SU-DHL-6 (cell line): ENCODE measurements around the gene COX7B.
"Not testable (repeated sequence)": the region's sequence is repeated elsewhere in the genome, so short reads cannot be mapped to it uniquely, and the experiment has no call there.

Experiments
- H2AFZ ChIP-seq: fragments of 200-600 bp; sonication (generic); 2 replicates; pipeline ENCODE4 v1.6.1; 2014; ENCODE audit warnings: low read depth, mild to moderate bottlenecking, moderate library complexity, mixed read lengths, antibody characterized with exemption, low read length; ENCODE audit not compliant: severe bottlenecking
- H3F3A ChIP-seq: fragments of 200-600 bp; shearing (Covaris generic); 2 replicates; pipeline ENCODE4 v1.6.0; 2016; ENCODE audit warnings: antibody characterized with exemption, mild to moderate bottlenecking; ENCODE audit not compliant: insufficient read depth
- H3K27ac ChIP-seq: fragments of 200-600 bp; sonication (generic); 2 replicates; pipeline ENCODE4 v1.5.1; 2016; ENCODE audit warnings: low read depth, mild to moderate bottlenecking, low read length, moderate library complexity, mixed read lengths
- H3K27me3 ChIP-seq: fragments of 200-600 bp; sonication (generic), shearing (Covaris generic); 2 replicates; pipeline ENCODE4 v1.6.0; 2014; ENCODE audit warnings: mild to moderate bottlenecking, low read length
- H3K36me3 ChIP-seq: fragments of 200-600 bp; sonication (generic); 2 replicates; pipeline ENCODE4 v1.6.1; 2014; ENCODE audit warnings: mild to moderate bottlenecking, low read length, mixed read lengths
- H3K4me2 ChIP-seq: fragments of 300-600, 200-600 bp; shearing (Covaris generic), sonication (generic); 2 replicates; pipeline ENCODE4 v1.6.0; 2014; ENCODE audit warnings: low read length, low read depth, mild to moderate bottlenecking; ENCODE audit not compliant: poor library complexity, severe bottlenecking
- H3K4me3 ChIP-seq: fragments of 200-600 bp; sonication (generic); 2 replicates; pipeline ENCODE4 v1.5.1; 2014; ENCODE audit warnings: antibody characterized with exemption, low read length, mild to moderate bottlenecking, mixed read lengths; ENCODE audit not compliant: insufficient read depth, poor library complexity, severe bottlenecking
- H3K79me2 ChIP-seq: fragments of 200-600 bp; sonication (generic); 2 replicates; pipeline ENCODE4 v1.6.1; 2014; ENCODE audit warnings: mild to moderate bottlenecking, low read length, moderate library complexity; ENCODE audit not compliant: insufficient read depth
- H3K9ac ChIP-seq: fragments of 200-600 bp; sonication (generic); 2 replicates; pipeline ENCODE4 v1.7.0; 2014; ENCODE audit warnings: mild to moderate bottlenecking, low read length
- H3K9me2 ChIP-seq: fragments of 200-600 bp; sonication (generic); replicated peaks from 2 replicates; pipeline ENCODE4 v1.6.1; 2014; ENCODE audit warnings: low read length; ENCODE audit not compliant: insufficient read depth
- H3K9me3 ChIP-seq: fragments of 200-600 bp; sonication (generic); 2 replicates; pipeline ENCODE4 v1.6.1; 2014; ENCODE audit warnings: low read length, mixed read lengths; ENCODE audit not compliant: insufficient read depth
- H4K20me1 ChIP-seq: fragments of 200-600 bp; sonication (generic); 2 replicates; pipeline ENCODE4 v1.6.1; 2014; ENCODE audit warnings: low read depth, mild to moderate bottlenecking, antibody characterized with exemption, low read length, moderate library complexity, mixed read lengths
- CTCF ChIP-seq: fragments of 200-600 bp; sonication (generic); IDR thresholded peaks from one replicate; pipeline ENCODE4 v1.5.1; 2017; ENCODE audit warnings: antibody characterized with exemption, mild to moderate bottlenecking, low read length, moderate library complexity; ENCODE audit not compliant: insufficient read depth, poor library complexity, severe bottlenecking
- EZH2phosphoT487 ChIP-seq: fragments of 200-600 bp; sonication (generic), shearing (Covaris generic); conservative IDR thresholded peaks from 2 replicates; pipeline ENCODE4 v1.6.1; 2018; ENCODE audit warnings: mild to moderate bottlenecking, antibody characterized with exemption, low read length, moderate library complexity, mixed read lengths

The COX7B gene

GRCh38 chrX:77899081-77899828 lies at the start of gene COX7B:
Gene COX7B (plus strand): TSS chrX:77899468. CDS start chrX:77899554, 86 bp downstream.
- H3K9me3 ChIP-seq = no peaks in the 10 kb centered on the region
- no peaks in the 10 kb centered on the region for H3K9me2 ChIP-seq
- peak within 1 kb of the TSS; percentile 79 for H3K4me3 ChIP-seq
- H3K4me2 ChIP-seq = peak within 1 kb of the TSS; percentile 95
- H3K27me3 ChIP-seq = no peaks in the 10 kb centered on the region
- H3K27ac ChIP-seq = peak within 1 kb of the TSS; percentile 79
- peak within 1 kb of the TSS; percentile 80 for H3K9ac ChIP-seq
- TF ChIP-seq EZH2phosphoT487 (no peak), CTCF (no peak)
- peaks cover 40% of the 10 kb centered on the region for H3K79me2 ChIP-seq
- H3F3A ChIP-seq = peaks cover 11% of the 10 kb centered on the region; the same call in 1 of the 2 replicates
- H2AFZ ChIP-seq = peak within 1 kb of the TSS; percentile 56
- no peaks in the 10 kb centered on the region for H4K20me1 ChIP-seq
- H3K36me3 ChIP-seq = 0 out of 2 replicates have a peak, but pooled peaks cover 7% of the 10 kb centered on the region

- Histone ChIP-seq H3K9me3 (no peaks in the 10 kb centered on the region), H3K4me2 (no peak overlapping the region), H3K9me2 (no peaks in the 10 kb centered on the region), H4K20me1 (no peaks in the 10 kb centered on the region), H3K9ac (no peak overlapping the region), H3K27ac (no peak overlapping the region), H3F3A (no peaks in the 10 kb centered on the region), H3K4me3 (no peak overlapping the region), H3K27me3 (no peaks in the 10 kb centered on the region), H2AFZ (no peak overlapping the region), H3K79me2 (peaks cover 6% of the 10 kb centered on the region; the same call in 1 of the 2 replicates), H3K36me3 (peaks cover 7% of the 10 kb centered on the region; the same call in 1 of the 2 replicates)
- TF ChIP-seq EZH2phosphoT487 = no peak
- TF ChIP-seq CTCF = no peak
Observed at GRCh38 chrX:77875372-77875771, 23.9 kb upstream of the COX7B start.

- not testable (repeated sequence) for H3K27me3 ChIP-seq, H4K20me1 ChIP-seq, H3F3A ChIP-seq, H3K4me2 ChIP-seq, H3K36me3 ChIP-seq, H3K9ac ChIP-seq, H3K9me3 ChIP-seq, H3K9me2 ChIP-seq, H3K4me3 ChIP-seq, H2AFZ ChIP-seq, H3K27ac ChIP-seq
- peaks cover 12% of the 10 kb centered on the region; the same call in 1 of the 2 replicates for H3K79me2 ChIP-seq
Observed at GRCh38 chrX:77881418-77881817, 17.9 kb upstream of the COX7B start.

GRCh38 chrX:77892887-77893286 lies 6.4 kb upstream of the COX7B start:
- H4K20me1 ChIP-seq = no peaks in the 10 kb centered on the region
- no peak overlapping the region for H3K9ac ChIP-seq
- H3K9me3 ChIP-seq = no peaks in the 10 kb centered on the region
- no peak for TF ChIP-seq CTCF
- no peak for TF ChIP-seq EZH2phosphoT487
- no peak overlapping the region for H3K27ac ChIP-seq
- H3K79me2 ChIP-seq = peaks cover 58% of the 10 kb centered on the region
- no peak overlapping the region for H3K4me3 ChIP-seq
- H3K36me3 ChIP-seq = no peaks in the 10 kb centered on the region
- no peak overlapping the region for H2AFZ ChIP-seq
- no peaks in the 10 kb centered on the region for H3K27me3 ChIP-seq
- H3F3A ChIP-seq = peaks cover 10% of the 10 kb centered on the region; the same call in 1 of the 2 replicates
- no peaks in the 10 kb centered on the region for H3K9me2 ChIP-seq
- H3K4me2 ChIP-seq = peak overlapping the region; percentile 96
